ENCODE measurements around the gene PABPC1L. TPM values are rescaled to one million over a fixed set of nuclear protein-coding genes. Genes with fewer than 3 reads are reported as not detected.

PABPC1L gene
- total and polyA plus RNA-seq, 4 donors: 12.0 to 58.0 (median 21.3) TPM

GRCh38 chr20:44970243-44970757 is 60.4 kb downstream of the PABPC1L start:
- H3K4me3 ChIP-seq (ENCODE audit: low read depth, low read length): no peak overlapping the region
- H3K27me3 ChIP-seq (ENCODE audit: control insufficient read depth, insufficient read depth, low read length): no peaks in the 10 kb centered on the region
- no peak for DNase-seq (ENCODE audit: low read depth in 4 of 6, low spot score in 6 of 6)
- no CpG with 5 or more reads among the region's 1 CpG for WGBS (ENCODE audit: insufficient coverage)
- H3K4me1 ChIP-seq (ENCODE audit: control insufficient read depth, insufficient read depth, low read length): peaks cover 9% of the 10 kb centered on the region
- H3K36me3 ChIP-seq (ENCODE audit: control insufficient read depth, insufficient read depth, low read length): peaks cover 9% of the 10 kb centered on the region
- no peak overlapping the region for H3K27ac ChIP-seq (ENCODE audit: low read depth, low read length)
- no peaks in the 10 kb centered on the region for H3K9me3 ChIP-seq (ENCODE audit: control insufficient read depth, insufficient read depth, low read length)

GRCh38 chr20:44973053-44973452 is 63.2 kb downstream of the PABPC1L start:
- no peaks in the 10 kb centered on the region for H3K4me1 ChIP-seq (ENCODE audit: control insufficient read depth, insufficient read depth, low read length)
- no peaks in the 10 kb centered on the region for H3K27me3 ChIP-seq (ENCODE audit: control insufficient read depth, insufficient read depth, low read length)
- no peak overlapping the region for H3K4me3 ChIP-seq (ENCODE audit: low read depth, low read length)
- WGBS (ENCODE audit: insufficient coverage): 89% methylated on average over 1 of the region's 2 CpGs
- peak in 1 of 6 donors; percentile 7 for DNase-seq (ENCODE audit: low read depth in 4 of 6, low spot score in 6 of 6)
- H3K27ac ChIP-seq (ENCODE audit: low read depth, low read length): no peak overlapping the region
- H3K36me3 ChIP-seq (ENCODE audit: control insufficient read depth, insufficient read depth, low read length): peaks cover 9% of the 10 kb centered on the region
- no peaks in the 10 kb centered on the region for H3K9me3 ChIP-seq (ENCODE audit: control insufficient read depth, insufficient read depth, low read length)

- WGBS (ENCODE audit: insufficient coverage): 87% methylated on average over 4 of the region's 4 CpGs
- Histone ChIP-seq H3K36me3 (ENCODE audit: control insufficient read depth, insufficient read depth, low read length) (peaks cover 17% of the 10 kb centered on the region), H3K27me3 (ENCODE audit: control insufficient read depth, insufficient read depth, low read length) (no peaks in the 10 kb centered on the region), H3K27ac (ENCODE audit: low read depth, low read length) (no peak overlapping the region), H3K9me3 (ENCODE audit: control insufficient read depth, insufficient read depth, low read length) (no peaks in the 10 kb centered on the region), H3K4me1 (ENCODE audit: control insufficient read depth, insufficient read depth, low read length) (no peaks in the 10 kb centered on the region), H3K4me3 (ENCODE audit: low read depth, low read length) (no peak overlapping the region)
- DNase-seq (ENCODE audit: low read depth in 4 of 6, low spot score in 6 of 6): no peak
Observed at GRCh38 chr20:44976698-44977097, 66.8 kb downstream of the PABPC1L start.

- H3K27ac ChIP-seq (ENCODE audit: low read depth, low read length): no peak overlapping the region
Observed at GRCh38 chr20:44979090-44979621, 69.3 kb downstream of the PABPC1L start.

GRCh38 chr20:44981736-44982406 is 72.0 kb downstream of the PABPC1L start:
- Histone ChIP-seq H3K4me3 (ENCODE audit: low read depth, low read length) (no peak overlapping the region), H3K36me3 (ENCODE audit: control insufficient read depth, insufficient read depth, low read length) (peaks cover 21% of the 10 kb centered on the region), H3K4me1 (ENCODE audit: control insufficient read depth, insufficient read depth, low read length) (no peaks in the 10 kb centered on the region), H3K27ac (ENCODE audit: low read depth, low read length) (no peak overlapping the region), H3K9me3 (ENCODE audit: control insufficient read depth, insufficient read depth, low read length) (no peaks in the 10 kb centered on the region), H3K27me3 (ENCODE audit: control insufficient read depth, insufficient read depth, low read length) (no peaks in the 10 kb centered on the region)
- DNase-seq (ENCODE audit: low read depth in 4 of 6, low spot score in 6 of 6): no peak
- WGBS (ENCODE audit: insufficient coverage): 93% methylated on average over 3 of the region's 8 CpGs

More at GRCh38 chr20:44979090-44979621, 69.3 kb downstream of the PABPC1L start:
- Histone ChIP-seq H3K27me3 (ENCODE audit: control insufficient read depth, insufficient read depth, low read length) (no peaks in the 10 kb centered on the region), H3K4me1 (ENCODE audit: control insufficient read depth, insufficient read depth, low read length) (no peaks in the 10 kb centered on the region), H3K9me3 (ENCODE audit: control insufficient read depth, insufficient read depth, low read length) (no peaks in the 10 kb centered on the region), H3K4me3 (ENCODE audit: low read depth, low read length) (no peak overlapping the region), H3K36me3 (ENCODE audit: control insufficient read depth, insufficient read depth, low read length) (peaks cover 25% of the 10 kb centered on the region)
- peak in 1 of 6 donors; percentile 9 for DNase-seq (ENCODE audit: low read depth in 4 of 6, low spot score in 6 of 6)
- no CpG with 5 or more reads among the region's 2 CpGs for WGBS (ENCODE audit: insufficient coverage)

GRCh38 chr20:44983093-44983674 is 73.3 kb downstream of the PABPC1L start:
- DNase-seq (ENCODE audit: low read depth in 4 of 6, low spot score in 6 of 6): no peak
- Histone ChIP-seq H3K27ac (ENCODE audit: low read depth, low read length) (no peak overlapping the region), H3K4me1 (ENCODE audit: control insufficient read depth, insufficient read depth, low read length) (no peaks in the 10 kb centered on the region), H3K36me3 (ENCODE audit: control insufficient read depth, insufficient read depth, low read length) (peaks cover 21% of the 10 kb centered on the region), H3K27me3 (ENCODE audit: control insufficient read depth, insufficient read depth, low read length) (no peaks in the 10 kb centered on the region), H3K9me3 (ENCODE audit: control insufficient read depth, insufficient read depth, low read length) (no peaks in the 10 kb centered on the region), H3K4me3 (ENCODE audit: low read depth, low read length) (no peak overlapping the region)
- WGBS (ENCODE audit: insufficient coverage): 97% methylated on average over 7 of the region's 7 CpGs

- no peaks in the 10 kb centered on the region for H3K27me3 ChIP-seq (ENCODE audit: control insufficient read depth, insufficient read depth, low read length)
- no peaks in the 10 kb centered on the region for H3K9me3 ChIP-seq (ENCODE audit: control insufficient read depth, insufficient read depth, low read length)
- peaks cover 4% of the 10 kb centered on the region for H3K36me3 ChIP-seq (ENCODE audit: control insufficient read depth, insufficient read depth, low read length)
- no peaks in the 10 kb centered on the region for H3K4me1 ChIP-seq (ENCODE audit: control insufficient read depth, insufficient read depth, low read length)
- DNase-seq (ENCODE audit: low read depth in 4 of 6, low spot score in 6 of 6): no peak
- H3K4me3 ChIP-seq (ENCODE audit: low read depth, low read length): no peak overlapping the region
- H3K27ac ChIP-seq (ENCODE audit: low read depth, low read length): no peak overlapping the region
- WGBS (ENCODE audit: insufficient coverage): 50% methylated on average over 1 of the region's 1 CpG
Observed at GRCh38 chr20:44988631-44989171, 78.8 kb downstream of the PABPC1L start.

Other genes with a start within 250 kb of the PABPC1L start
- gene CCN5, start 194.7 kb upstream of the PABPC1L start, total RNA-seq: under 1 TPM; 0.17 to 0.20 TPM
- gene CCN5, start 194.7 kb upstream of the PABPC1L start, polyA plus RNA-seq (ENCODE audit: insufficient read length in 2 of 2): under 1 TPM; 0.32 to 0.50 TPM
- under 1 TPM; 0.30 to 0.55 TPM for gene KCNK15, start 164.2 kb upstream of the PABPC1L start, total RNA-seq
- gene KCNK15, start 164.2 kb upstream of the PABPC1L start, polyA plus RNA-seq (ENCODE audit: insufficient read length in 2 of 2): under 1 TPM; 0.15 to 0.19 TPM
- gene RIMS4, start 99.5 kb upstream of the PABPC1L start, total RNA-seq: 10 to 100 TPM; 12.4 to 24.5 TPM
- gene RIMS4, start 99.5 kb upstream of the PABPC1L start, polyA plus RNA-seq (ENCODE audit: insufficient read length in 2 of 2): 10 to 100 TPM; 50.9 to 51.2 TPM
- gene YWHAB, start 24.4 kb upstream of the PABPC1L start, total RNA-seq: 100 to 1,000 TPM; 139 to 258 TPM
- gene YWHAB, start 24.4 kb upstream of the PABPC1L start, polyA plus RNA-seq (ENCODE audit: insufficient read length in 2 of 2): 100 to 1,000 TPM; 276 to 381 TPM
- gene TOMM34, start 50.3 kb downstream of the PABPC1L start, total RNA-seq: 10 to 100 TPM; 10.8 to 23.9 TPM
- 10 to 100 TPM; 27.9 to 28.5 TPM for gene TOMM34, start 50.3 kb downstream of the PABPC1L start, polyA plus RNA-seq (ENCODE audit: insufficient read length in 2 of 2)
- gene STK4, start 56.5 kb downstream of the PABPC1L start, total RNA-seq: 10 to 100 TPM; 20.7 to 36.5 TPM
- 10 to 100 TPM; 13.5 to 15.3 TPM for gene STK4, start 56.5 kb downstream of the PABPC1L start, polyA plus RNA-seq (ENCODE audit: insufficient read length in 2 of 2)
- 1 to 10 TPM; 4.0 to 6.4 TPM for gene KCNS1, start 191.1 kb downstream of the PABPC1L start, total RNA-seq
- gene KCNS1, start 191.1 kb downstream of the PABPC1L start, polyA plus RNA-seq (ENCODE audit: insufficient read length in 2 of 2): 1 to 10 TPM; 7.0 to 7.9 TPM
- gene WFDC5, start 205.1 kb downstream of the PABPC1L start, total RNA-seq: under 1 TPM in 1 of 2 donors, not detected in 1; 0.28 TPM
- gene WFDC5, start 205.1 kb downstream of the PABPC1L start, polyA plus RNA-seq (ENCODE audit: insufficient read length in 2 of 2): under 1 TPM; 0.33 to 0.57 TPM
- not detected for gene WFDC12, start 214.4 kb downstream of the PABPC1L start, total RNA-seq
- not detected for gene WFDC12, start 214.4 kb downstream of the PABPC1L start, polyA plus RNA-seq (ENCODE audit: insufficient read length in 2 of 2)

Measured in spinal cord (tissue), 10 donors.